ENCODE results near the gene SHMT1. TPM values are rescaled to one million over a fixed set of nuclear protein-coding genes. Genes with fewer than 3 reads are reported as not detected.

SHMT1 gene
- total RNA-seq, 1 donor from 2014 or later = 6.4 TPM

GRCh38 chr17:18319604-18320256 lies 43.6 kb downstream of the SHMT1 start:
- H3K27ac Mint-ChIP-seq (ENCODE audit: unreplicated experiment) = no peak overlapping the region
- Histone ChIP-seq H3K79me2 (ENCODE audit: insufficient read depth, low read length) (peaks cover 81% of the 10 kb centered on the region), H3K27ac (ENCODE audit: low read depth, low read length) (no peak overlapping the region), H3K27me3 (ENCODE audit: insufficient read depth, low read length) (no peaks in the 10 kb centered on the region), H3K4me3 (ENCODE audit: insufficient read depth, low read depth, low read length) (no peak overlapping the region), H3K36me3 (ENCODE audit: insufficient read depth, low read length) (peaks cover 10% of the 10 kb centered on the region), H3K4me1 (ENCODE audit: insufficient read depth, low read length) (peaks cover 27% of the 10 kb centered on the region), H3K9ac (ENCODE audit: low read length) (peak overlapping the region; percentile 36), H3K9me3 (ENCODE audit: insufficient read depth, low read depth, low read length) (no peaks in the 10 kb centered on the region), H4K20me1 (ENCODE audit: insufficient read depth, low read length) (peaks cover 75% of the 10 kb centered on the region), H2AFZ (ENCODE audit: low read depth, low read length) (no peak overlapping the region), H3K4me2 (ENCODE audit: low read length) (peak overlapping the region; percentile 51)
- peak; percentile 27 for DNase-seq (ENCODE audit: low read depth)
- peak; percentile 30 for TF ChIP-seq CTCF (IDR thresholded peaks at IDR 0.05; ENCODE audit: insufficient read depth, low read depth, low read length)
- no peak for TF ChIP-seq EZH2 (IDR thresholded peaks at IDR 0.05; ENCODE audit: insufficient read depth, low read length)
- FAIRE-seq = peak; percentile 72
- peaks cover under 1% of the 10 kb centered on the region for H3K9me3 Mint-ChIP-seq (ENCODE audit: unreplicated experiment)
- peaks cover 28% of the 10 kb centered on the region for H3K36me3 Mint-ChIP-seq (ENCODE audit: low read depth, unreplicated experiment)
- H3K4me1 Mint-ChIP-seq (ENCODE audit: low read depth, unreplicated experiment) = peaks cover 35% of the 10 kb centered on the region
- H3K4me3 Mint-ChIP-seq (ENCODE audit: unreplicated experiment) = peak overlapping the region; percentile 74
- no peaks in the 10 kb centered on the region for H3K27me3 Mint-ChIP-seq (ENCODE audit: low read depth, unreplicated experiment)

GRCh38 chr17:18318771-18319450 lies 44.4 kb downstream of the SHMT1 start:
- peak overlapping the region; percentile 36 for H3K9ac ChIP-seq (ENCODE audit: low read length)
- no peaks in the 10 kb centered on the region for H3K9me3 ChIP-seq (ENCODE audit: insufficient read depth, low read depth, low read length)
- DNase-seq (ENCODE audit: low read depth) (no peak), FAIRE-seq (no peak)
- Mint-ChIP-seq H3K4me3 (ENCODE audit: unreplicated experiment) (peak overlapping the region; percentile 74), H3K27me3 (ENCODE audit: low read depth, unreplicated experiment) (no peaks in the 10 kb centered on the region), H3K27ac (ENCODE audit: unreplicated experiment) (no peak overlapping the region), H3K4me1 (ENCODE audit: low read depth, unreplicated experiment) (peaks cover 35% of the 10 kb centered on the region), H3K36me3 (ENCODE audit: low read depth, unreplicated experiment) (peaks cover 21% of the 10 kb centered on the region), H3K9me3 (ENCODE audit: unreplicated experiment) (no peaks in the 10 kb centered on the region)
- H3K27me3 ChIP-seq (ENCODE audit: insufficient read depth, low read length) = no peaks in the 10 kb centered on the region
- TF ChIP-seq CTCF (IDR thresholded peaks at IDR 0.05; ENCODE audit: insufficient read depth, low read depth, low read length) (no peak), EZH2 (IDR thresholded peaks at IDR 0.05; ENCODE audit: insufficient read depth, low read length) (no peak)
- H4K20me1 ChIP-seq (ENCODE audit: insufficient read depth, low read length) = peaks cover 72% of the 10 kb centered on the region
- H3K4me3 ChIP-seq (ENCODE audit: insufficient read depth, low read depth, low read length) = no peak overlapping the region
- no peak overlapping the region for H2AFZ ChIP-seq (ENCODE audit: low read depth, low read length)
- no peak overlapping the region for H3K27ac ChIP-seq (ENCODE audit: low read depth, low read length)
- peaks cover 81% of the 10 kb centered on the region for H3K79me2 ChIP-seq (ENCODE audit: insufficient read depth, low read length)
- H3K4me1 ChIP-seq (ENCODE audit: insufficient read depth, low read length) = peaks cover 29% of the 10 kb centered on the region
- peak overlapping the region; percentile 51 for H3K4me2 ChIP-seq (ENCODE audit: low read length)
- peaks cover 8% of the 10 kb centered on the region for H3K36me3 ChIP-seq (ENCODE audit: insufficient read depth, low read length)

GRCh38 chr17:18318117-18318516 lies 45.2 kb downstream of the SHMT1 start:
- H3K4me3 ChIP-seq (ENCODE audit: insufficient read depth, low read depth, low read length) = no peak overlapping the region
- no peaks in the 10 kb centered on the region for H3K9me3 ChIP-seq (ENCODE audit: insufficient read depth, low read depth, low read length)
- Mint-ChIP-seq H3K4me3 (ENCODE audit: unreplicated experiment) (peak overlapping the region; percentile 46), H3K9me3 (ENCODE audit: unreplicated experiment) (no peaks in the 10 kb centered on the region), H3K27ac (ENCODE audit: unreplicated experiment) (no peak overlapping the region), H3K36me3 (ENCODE audit: low read depth, unreplicated experiment) (peaks cover 18% of the 10 kb centered on the region), H3K4me1 (ENCODE audit: low read depth, unreplicated experiment) (peaks cover 38% of the 10 kb centered on the region), H3K27me3 (ENCODE audit: low read depth, unreplicated experiment) (no peaks in the 10 kb centered on the region)
- TF ChIP-seq EZH2 (IDR thresholded peaks at IDR 0.05; ENCODE audit: insufficient read depth, low read length) (no peak), CTCF (IDR thresholded peaks at IDR 0.05; ENCODE audit: insufficient read depth, low read depth, low read length) (no peak)
- FAIRE-seq (no peak), DNase-seq (ENCODE audit: low read depth) (no peak)
- H3K4me2 ChIP-seq (ENCODE audit: low read length) = peak overlapping the region; percentile 51
- H3K27me3 ChIP-seq (ENCODE audit: insufficient read depth, low read length) = no peaks in the 10 kb centered on the region
- H3K4me1 ChIP-seq (ENCODE audit: insufficient read depth, low read length) = peaks cover 37% of the 10 kb centered on the region
- H4K20me1 ChIP-seq (ENCODE audit: insufficient read depth, low read length) = peaks cover 77% of the 10 kb centered on the region
- no peak overlapping the region for H3K27ac ChIP-seq (ENCODE audit: low read depth, low read length)
- peak overlapping the region; percentile 11 for H3K9ac ChIP-seq (ENCODE audit: low read length)
- H3K79me2 ChIP-seq (ENCODE audit: insufficient read depth, low read length) = peaks cover 83% of the 10 kb centered on the region
- H2AFZ ChIP-seq (ENCODE audit: low read depth, low read length) = no peak overlapping the region
- peaks cover 8% of the 10 kb centered on the region for H3K36me3 ChIP-seq (ENCODE audit: insufficient read depth, low read length)

Measured in astrocyte (in vitro differentiated cells and primary cell).